DMS 273 treated with DMSO at 0.1 percent for 48 hours (cell line): Measurements from ENCODE around the gene ZNF827.

Source experiments
- DNase-seq: peaks from one replicate; lab custom pipeline; 2025; lab: John Stamatoyannopoulos, UW

The ZNF827 gene

DNA sequence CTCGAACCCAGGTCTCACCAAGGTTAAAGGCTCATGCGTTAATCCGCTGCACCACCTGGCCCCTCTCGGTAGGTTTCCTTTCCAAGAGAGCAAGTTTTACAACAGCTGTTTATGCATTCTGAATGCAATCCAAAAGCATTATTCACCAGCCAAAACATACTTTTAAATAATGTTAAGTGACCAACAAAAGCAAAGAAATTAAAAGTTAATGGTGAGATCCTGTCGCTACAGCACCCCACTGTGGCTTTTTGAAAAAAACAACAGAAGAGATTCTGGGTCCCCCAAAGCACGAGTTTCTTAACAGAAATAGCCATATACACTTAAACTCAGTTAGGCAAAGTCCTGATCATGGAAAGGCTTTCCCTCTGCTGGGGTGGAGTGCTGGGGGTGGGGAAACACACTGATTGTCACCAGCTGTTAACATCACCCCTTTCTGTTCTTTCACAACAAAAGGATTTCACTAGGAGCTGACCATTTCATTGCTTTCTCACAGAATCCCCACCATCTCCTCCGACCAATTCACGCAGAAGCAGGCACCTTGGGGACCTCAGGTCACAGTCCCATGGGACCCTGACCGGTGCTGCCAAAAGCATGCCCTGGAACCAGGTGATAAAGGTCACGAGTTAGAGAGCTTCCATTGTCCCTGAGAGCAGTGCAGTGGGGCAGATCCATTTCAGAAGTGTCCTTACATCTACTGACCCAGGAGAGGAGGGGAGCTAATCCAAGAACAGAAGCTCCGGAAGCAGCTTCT lies 51.2 kb downstream of the ZNF827 start:
- DNase-seq: no peak

DNA sequence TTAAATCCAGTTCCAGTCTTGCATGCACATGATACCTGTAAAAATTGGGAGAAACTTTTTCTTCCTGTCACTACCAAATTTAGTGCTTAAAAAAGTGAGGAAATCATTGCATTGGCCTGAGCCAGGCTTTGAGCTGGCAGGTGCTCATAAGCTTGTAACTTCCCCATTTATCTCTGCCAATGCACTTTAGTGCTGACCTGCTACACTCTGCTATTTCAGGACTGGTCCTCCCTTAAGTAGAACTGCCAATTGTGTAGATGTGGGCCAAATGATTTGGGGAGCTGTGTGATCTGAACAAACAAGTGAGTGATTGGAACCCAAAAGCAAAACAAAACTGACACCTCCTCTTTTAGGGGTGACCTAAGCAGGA lies 51.8 kb downstream of the ZNF827 start:
- no peak for DNase-seq

GRCh38 chr4:145885666-145886065 lies 53.0 kb downstream of the ZNF827 start:
- DNase-seq: no peak

DNA sequence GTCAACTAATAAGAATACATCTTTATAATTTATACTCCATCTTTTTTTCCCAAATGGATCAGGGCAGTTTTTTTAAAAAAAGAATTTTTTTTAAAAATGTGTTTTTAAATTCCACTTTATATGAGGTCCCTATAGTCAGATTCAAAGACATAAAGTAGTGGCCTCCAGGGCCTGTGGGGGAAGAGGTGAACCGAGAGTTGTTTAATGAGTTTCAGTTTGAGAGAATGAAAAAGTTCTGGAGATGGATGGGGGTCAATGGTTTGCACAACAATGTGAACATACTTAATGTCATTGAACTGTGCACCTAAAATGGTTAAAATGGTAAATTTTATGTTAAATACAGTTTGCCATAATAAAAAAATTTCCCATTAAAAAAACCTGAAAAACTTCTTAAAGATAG lies 53.8 kb downstream of the ZNF827 start:
- DNase-seq: no peak

DNA sequence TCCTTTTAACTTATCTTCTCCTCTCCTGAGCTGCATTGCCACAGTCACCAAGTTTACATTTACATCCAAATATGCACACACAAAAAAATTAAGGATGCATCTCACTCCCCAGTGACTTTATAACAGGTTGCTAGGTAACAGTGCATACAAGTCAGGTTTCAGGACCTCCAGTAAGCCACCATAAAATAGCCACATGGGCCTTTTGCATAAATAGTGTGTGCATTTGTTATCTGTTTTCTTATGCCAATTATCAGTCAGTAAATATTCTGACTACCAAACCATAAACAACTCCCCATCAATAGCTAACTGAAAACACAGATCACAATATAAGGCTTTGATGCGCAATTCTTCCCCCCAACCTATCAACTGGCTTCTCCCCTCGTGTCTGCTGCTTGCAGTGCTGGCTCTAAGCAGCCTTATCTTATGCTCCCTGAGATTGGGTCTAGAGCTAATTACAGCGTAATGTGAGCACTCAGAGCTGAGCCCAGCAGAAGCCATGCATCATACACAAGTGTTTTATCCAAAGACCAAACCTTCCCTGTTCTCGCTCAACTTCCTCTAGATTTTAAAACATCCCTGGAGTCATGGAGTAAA lies 55.4 kb downstream of the ZNF827 start:
- no peak for DNase-seq

GRCh38 chr4:145882604-145883003 lies 56.0 kb downstream of the ZNF827 start:
- DNase-seq: no peak

- DNase-seq: no peak
Measured at GRCh38 chr4:145881989-145882388, 56.6 kb downstream of the ZNF827 start.

GRCh38 chr4:145881576-145881975 lies 57.0 kb downstream of the ZNF827 start:
- DNase-seq: no peak

DNA sequence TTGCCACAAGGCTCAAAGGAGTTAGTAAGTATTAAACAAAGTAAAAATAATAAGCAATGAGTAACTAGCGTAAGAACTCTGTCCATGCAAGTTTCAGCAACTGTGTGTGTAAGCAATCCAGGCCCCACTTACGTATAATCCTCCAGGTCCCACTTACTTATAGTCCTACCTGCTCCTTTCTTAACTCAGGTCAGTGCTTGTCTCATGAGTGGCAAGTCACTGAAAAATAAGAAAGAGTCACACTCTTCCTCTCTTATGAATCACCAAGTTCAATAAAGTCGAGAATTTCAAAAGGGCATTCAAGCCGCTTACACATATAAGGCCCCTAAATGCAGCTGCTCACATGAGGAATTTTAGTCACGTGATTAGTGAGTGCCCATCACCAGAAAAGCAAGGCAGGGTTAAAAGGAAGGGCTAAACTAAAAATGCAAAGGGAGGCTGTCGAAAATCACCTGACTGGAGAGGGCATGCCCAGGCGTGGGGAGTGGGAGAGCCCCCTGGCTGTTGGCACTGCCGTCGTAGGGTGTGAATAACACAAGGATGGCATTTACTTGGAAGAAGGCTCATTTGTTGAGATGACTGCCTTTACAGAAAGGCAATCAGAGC lies 58.2 kb downstream of the ZNF827 start:
- DNase-seq: no peak

- DNase-seq: no peak
Measured at GRCh38 chr4:145879598-145879997, 59.0 kb downstream of the ZNF827 start.

- DNase-seq: no peak
Measured at GRCh38 chr4:145878501-145879435, 59.9 kb downstream of the ZNF827 start.

DNA sequence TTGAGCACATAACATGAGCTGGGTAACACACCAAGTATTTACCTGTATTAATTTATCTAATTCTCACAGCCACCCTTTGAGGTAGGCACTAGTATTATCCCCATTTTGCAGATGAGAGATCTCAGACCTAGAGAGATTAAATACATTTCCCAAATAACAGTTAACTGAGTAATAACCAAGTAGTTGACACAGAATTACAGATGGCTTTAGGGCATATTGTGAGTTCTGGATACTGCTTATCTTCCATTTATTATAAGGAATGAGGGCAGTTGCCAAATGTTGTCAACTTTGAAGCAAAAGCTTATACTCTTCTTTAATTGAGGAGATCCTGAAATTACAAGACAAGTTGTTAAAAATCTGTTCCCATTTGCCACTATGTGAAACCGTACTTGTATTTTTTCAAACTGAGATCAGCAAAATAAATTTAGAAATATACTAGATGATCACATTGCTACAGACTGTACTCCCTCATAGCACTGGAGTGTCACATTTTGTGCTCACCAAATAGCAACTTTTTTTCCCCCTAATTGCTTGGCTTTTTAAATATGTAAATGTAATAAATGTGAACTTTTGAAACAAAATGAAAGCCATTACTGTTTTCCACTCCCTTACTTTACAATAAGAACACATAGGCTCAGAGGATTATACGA lies 62.0 kb downstream of the ZNF827 start:
- DNase-seq: no peak

DNA sequence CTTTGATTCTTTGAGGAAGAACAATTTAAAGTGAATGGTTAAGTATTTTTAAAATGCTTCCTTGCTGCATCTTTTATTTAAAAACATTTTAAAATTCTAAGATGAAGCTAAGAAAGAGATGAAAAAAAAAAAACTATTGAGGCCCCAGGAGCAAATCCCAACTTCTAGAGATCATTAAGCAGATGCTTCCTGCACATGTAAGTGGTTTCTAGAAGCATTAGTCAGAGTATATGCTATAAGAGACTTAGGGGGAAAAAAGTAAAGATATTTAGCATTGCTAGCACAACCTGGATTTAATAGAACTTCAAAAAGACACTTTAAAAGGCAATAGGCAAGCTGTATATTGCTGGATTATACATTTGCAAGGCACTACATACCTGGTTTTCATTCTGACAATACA lies 64.7 kb downstream of the ZNF827 start:
- DNase-seq: no peak

- no peak for DNase-seq
Measured at GRCh38 chr4:145871209-145871608, 67.4 kb downstream of the ZNF827 start.

DNA sequence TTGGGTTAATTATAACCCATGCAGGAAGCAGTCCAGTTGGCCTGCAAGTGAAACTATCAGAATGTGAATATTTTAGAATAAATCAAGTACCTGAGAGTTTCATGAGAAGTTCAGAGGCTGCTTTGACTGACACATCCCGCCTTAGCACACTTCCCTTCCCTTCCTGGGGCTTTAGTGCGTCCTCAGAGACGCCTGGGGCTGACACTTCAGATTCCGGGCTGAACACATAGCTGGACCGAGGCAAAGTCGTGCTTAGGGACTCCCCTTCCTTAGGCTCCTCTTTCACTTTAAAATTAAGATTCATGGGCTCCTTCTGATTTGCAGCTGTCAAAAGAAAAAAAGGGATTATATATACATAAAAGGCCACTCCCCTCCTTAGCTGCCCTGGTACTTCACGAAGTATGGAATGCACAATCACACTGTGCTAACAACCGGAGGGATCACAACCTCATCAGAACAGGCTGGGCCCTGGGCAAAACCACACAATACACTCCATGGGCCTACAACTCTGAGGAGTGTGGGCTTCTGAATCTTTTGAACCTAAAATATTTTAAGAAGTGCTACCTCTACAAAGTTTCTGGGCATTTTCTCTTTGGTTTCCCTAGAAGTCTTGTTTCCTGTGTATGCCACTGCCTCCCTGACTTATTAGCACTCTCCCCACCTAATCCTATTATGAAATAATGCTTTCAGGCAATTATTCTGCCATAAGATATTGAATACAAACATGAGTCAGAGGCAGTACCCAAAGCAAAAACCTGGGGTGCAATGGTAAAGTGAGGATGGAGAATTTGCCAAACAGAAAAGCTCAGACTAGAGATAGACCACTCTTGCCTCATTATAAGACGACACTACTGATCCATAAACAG lies 68.2 kb downstream of the ZNF827 start:
- no peak for DNase-seq

DNA sequence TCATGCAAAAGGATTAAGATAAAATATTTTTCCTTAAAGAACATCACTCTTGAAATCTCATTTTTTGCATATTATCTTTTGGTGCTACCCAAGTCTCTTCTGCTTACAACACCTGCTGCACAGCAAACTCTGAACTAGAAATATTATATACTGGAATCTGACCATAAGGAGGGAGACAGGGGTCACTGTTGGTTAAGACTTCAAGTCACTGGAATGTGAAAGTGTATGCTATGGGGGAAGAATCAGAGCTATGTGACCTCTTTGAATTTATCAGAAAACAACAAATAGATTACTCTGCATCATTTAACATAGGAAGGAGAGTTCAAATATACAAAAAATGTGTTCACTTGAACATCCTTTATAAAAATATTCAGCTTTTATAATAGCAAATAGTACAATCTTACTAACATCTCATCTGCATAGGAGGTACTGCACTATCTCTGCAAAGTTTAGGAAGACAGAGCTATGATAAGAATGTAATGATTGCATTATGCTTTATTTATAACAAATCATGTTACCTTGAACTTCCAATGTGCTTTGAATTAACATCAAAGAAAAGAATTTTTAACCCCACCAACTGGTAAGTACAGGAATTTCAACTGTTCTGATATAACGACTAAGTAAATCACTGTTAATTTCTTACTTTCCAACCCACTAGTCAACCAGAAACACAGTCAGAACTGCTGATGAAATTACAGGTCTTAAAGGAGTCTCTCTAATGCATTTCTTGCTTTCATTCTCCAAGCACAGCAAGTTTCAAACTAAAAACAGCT lies 69.8 kb downstream of the ZNF827 start:
- DNase-seq: no peak

GRCh38 chr4:145867406-145867805 lies 71.2 kb downstream of the ZNF827 start:
- no peak for DNase-seq

DNA sequence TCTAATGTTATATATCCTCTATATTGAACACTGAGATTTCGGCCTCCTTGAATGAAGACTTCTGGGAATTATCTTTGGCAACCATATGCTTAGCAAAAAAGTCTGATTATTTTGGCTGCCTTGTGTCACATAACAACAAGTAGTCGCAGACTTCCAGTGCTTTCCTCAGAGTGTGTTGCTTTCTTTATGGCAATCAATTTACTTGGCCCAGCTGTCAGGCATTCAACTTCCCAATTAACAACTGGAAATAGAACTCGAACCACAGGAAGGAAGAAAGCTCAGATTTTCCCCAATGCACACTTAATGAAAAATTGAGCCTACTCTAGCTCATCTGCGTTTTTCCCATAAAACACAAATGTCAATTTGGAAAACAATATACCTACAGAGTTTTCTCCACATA lies 71.6 kb downstream of the ZNF827 start:
- DNase-seq: no peak

GRCh38 chr4:145865274-145865941 lies 73.2 kb downstream of the ZNF827 start:
- no peak for DNase-seq

DNA sequence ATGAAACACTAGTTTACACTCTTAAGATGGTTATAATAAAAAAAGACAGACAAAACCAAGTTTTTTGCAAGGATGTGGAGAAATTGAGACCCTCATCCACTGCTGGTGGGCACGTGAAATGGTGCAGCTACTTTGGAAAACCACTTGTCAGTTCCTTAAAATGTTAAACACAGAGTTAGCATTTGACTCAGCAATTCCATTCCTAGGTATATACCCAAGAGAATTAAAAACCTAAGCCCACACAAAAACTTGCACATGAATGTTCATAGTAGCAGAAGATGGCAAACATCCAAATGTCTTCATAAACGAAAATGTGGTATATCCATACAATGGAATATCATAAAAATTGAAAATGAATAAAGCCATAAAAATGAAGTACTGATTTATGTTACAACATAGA lies 75.4 kb downstream of the ZNF827 start:
- DNase-seq: no peak
